Measurements from ENCODE around the gene CERS6.
"Not testable (repeated sequence)": the region's sequence is repeated elsewhere in the genome, so short reads cannot be mapped to it uniquely, and the experiment has no call there.

The CERS6 gene

DNA sequence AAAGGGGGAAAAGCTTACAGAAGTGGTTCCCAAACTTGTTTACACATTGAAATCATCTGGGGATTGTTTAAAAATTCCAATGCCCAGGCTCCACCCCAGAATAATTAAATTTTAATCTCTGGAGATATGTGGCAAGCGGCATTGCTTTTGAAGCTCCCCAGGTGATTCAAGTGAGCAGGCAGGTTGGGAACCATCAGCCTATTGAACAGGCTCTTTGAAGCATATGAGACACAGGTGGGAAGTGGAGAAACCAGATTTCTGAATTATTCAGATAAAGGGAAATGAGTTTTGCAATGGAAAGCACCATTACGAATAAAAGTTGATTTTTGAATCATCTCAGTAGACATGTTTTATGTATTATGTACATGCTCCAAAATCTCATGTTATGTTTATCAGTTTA lies 288.8 kb downstream of the CERS6 start:
- no peak for DNase-seq

DNA sequence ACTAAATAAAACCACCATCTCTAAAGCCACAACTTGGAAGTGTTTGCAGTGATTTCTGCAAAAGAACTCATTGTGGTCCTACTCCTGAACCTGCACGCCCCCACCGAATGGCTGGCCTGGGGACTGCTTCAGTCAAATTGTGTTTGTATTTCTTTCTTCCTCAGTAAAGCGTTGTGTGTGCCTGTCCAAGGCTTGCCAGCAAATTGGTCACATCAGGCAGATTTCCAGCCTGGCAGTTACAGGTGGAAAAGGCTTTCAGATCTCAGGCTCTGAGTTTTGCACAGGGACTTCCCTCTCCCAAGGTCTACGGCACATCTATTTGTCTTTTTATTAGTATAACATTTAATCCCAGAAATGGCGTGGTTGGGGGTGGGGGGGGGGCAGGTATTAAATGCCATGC lies 292.4 kb downstream of the CERS6 start:
- DNase-seq, result no peak

DNA sequence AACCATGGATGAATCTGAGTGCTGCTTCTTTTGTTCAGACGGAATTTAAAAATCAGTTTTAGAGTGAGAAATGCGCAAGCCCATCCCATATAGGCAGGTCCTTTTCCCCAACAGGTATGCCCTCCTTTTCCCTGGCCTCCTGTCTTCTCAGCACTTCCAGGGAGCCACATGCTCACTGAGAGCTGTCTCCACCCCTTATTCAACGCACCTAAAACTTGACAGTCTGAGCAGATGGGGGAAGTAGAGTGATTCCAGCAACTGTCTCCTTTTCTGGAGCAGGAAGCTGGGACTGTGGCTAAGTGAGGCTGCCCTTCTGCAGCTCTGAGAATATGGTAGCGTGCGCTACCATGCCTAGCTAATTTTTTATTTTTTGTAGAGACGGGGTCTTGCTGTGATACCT lies 293.2 kb downstream of the CERS6 start:
- DNase-seq, result no peak

DNA sequence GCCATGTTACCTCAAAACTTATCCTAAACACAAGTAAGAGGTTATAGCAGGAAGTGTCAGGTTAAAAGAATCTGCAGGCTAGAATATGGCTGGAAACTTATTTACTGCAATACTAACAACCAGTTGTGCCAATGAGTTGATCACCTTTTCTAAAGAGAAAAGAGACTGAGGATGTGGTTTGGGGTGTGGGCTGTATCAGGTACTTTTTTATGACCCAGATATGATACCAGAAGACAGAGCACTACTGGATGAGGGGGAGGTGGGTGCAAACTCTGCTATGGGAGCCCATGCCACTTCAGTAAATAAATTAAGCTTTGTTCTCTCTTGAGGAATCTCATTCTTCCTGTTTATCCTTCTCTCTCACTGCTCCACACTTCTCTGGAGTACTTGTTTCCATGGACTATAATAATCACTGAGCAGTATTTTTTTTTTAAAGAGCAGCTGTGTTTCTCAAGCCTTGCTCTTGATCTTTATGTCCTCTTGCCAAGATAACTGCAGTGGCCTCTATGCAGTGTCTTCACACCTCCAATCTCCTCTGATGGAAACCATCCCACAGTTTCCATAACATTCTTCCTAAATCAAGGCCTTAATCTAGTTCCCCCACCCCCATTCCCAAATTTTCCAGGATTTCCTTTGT lies 295.1 kb downstream of the CERS6 start:
- DNase-seq, result peak; percentile 62

DNA sequence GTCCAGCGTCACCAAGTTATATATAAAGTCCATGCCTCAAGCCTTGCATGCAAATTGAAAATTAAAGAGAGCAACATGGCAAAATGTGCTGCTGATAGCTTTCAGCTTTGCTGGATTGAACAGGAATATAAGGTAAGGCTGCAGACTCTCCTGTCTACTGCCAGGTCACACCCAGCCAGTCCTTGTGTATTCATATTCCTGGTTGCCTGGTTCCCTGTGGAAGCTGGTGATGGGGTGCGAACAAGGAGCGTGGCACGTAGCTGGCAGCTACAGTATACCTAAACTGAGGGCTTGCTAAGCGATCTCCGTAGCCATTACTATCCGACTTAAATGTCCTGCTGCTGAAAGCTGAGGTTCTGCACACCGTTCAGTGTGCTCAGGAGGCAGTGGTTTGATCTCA lies 296.3 kb downstream of the CERS6 start:
- no peak for DNase-seq

DNA sequence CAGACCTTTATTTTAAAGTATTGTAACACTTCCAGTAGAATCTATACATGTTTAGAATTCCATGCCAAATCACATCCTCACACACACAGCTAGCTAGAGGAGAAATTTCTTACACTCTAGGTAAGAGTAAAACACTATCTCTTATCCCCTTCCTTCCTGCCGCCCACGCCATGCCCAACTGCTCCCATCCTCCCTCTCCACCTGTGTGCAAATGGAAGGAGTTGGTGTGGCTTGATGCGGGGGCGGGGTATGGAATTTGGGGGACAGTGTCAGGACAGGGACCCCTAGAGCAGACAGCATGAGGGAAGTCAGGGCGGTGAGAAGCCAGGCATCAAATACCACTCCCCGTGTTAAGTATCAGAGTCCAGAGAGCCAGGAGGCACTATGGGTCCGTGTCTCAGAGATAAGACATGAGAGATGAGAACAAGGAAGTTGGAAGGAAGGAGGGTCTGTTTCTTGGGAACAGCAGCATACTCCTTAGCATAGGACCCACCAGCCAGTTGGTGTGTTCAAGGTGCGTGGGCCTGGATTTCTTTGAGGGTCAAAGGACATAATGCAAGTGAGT lies 297.8 kb downstream of the CERS6 start:
- DNase-seq, result no peak

DNA sequence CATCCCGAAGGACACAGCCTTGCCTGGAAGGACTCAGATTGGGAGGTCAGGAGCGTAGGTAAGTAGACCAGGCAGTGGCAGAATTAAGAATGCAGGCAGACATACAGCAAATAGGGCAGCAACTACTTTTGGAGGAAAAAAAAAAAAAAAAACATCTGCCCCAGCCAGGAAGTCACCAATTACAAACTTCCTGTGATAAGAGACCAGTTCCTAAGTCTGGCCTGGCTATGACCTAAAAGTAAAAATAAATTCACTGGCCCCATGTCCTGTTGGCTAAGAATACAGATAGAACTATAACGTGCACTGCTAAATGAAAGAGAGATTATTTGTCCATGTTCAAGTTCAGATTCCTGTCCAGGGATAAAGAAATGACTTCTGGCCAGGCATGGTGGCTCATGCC lies 301.2 kb downstream of the CERS6 start:
- DNase-seq, result no peak

DNA sequence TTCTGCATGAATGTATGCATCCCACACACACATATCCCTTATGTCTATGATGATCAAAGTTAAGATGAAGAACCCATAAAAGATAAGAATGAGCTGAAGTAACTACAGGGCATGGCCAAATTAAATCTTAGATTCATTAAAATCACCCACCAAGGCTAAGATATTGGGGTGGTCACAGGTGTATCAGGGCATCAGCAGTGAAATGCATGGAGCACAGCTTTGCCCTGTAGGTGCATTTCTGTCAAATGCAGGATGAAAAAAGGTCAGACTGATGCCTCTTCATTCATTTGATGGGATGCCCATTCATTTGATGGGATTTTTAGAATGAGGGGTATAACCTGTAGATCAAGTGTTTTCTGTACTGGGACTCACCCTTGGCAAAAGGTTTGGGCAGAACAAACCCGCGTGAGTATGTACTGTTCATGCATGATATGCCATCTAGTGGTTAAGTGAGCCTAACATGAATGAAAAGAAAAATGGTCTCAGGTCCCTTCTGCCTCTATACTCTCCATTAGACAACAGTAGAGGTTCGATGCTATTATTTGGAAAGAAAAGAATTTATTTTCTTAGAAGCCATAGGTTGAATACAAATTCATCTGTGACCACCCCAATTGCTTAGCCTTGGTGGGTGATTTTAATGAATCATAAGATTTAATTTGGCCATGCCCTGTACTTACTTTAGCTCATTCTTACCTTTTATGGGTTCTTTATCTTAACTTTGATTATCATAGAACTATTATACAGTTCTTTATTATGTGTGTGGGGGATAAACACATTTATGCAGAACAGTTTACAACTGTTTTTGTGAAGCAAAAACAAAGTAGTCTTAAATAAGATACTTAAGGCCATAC lies 303.1 kb downstream of the CERS6 start:
- peak; percentile 63 for DNase-seq

DNA sequence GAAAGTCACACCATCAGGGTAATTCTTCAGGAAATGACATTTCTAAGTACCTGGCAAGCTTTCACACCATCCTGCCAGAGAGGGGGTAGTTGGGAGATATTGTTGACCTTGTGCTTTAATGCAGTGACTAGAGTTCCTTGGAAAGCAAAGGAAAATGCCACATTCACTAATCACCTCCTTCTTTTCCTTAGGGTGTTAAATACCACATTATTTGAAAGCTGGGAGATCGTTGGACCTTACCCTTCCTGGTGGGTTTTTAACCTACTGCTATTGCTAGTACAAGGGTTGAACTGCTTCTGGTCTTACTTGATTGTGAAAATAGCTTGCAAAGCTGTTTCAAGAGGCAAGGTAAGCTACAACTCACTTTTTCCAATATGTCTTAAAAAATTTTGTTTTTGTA lies 309.3 kb downstream of the CERS6 start:
- DNase-seq, result no peak

DNA sequence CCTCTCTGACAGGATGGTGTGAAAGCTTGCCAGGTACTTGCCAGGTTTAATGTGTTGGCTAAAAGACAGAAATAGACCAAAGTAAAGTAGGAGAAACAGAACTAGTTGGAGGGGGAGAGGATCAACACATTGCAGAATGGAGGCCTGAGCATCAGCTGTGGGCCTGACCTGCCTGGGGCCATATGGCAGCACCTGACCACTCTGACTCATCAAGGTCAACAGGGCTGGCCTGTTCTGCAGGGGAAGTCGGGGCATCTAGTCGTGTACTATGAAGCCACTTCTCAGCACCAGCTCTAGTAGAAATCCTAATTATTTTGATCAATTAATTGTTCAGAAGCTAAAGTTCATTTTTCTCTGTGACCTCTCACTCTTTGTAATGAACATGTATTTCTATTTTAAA lies 310.5 kb downstream of the CERS6 start:
- no peak for DNase-seq

DNA sequence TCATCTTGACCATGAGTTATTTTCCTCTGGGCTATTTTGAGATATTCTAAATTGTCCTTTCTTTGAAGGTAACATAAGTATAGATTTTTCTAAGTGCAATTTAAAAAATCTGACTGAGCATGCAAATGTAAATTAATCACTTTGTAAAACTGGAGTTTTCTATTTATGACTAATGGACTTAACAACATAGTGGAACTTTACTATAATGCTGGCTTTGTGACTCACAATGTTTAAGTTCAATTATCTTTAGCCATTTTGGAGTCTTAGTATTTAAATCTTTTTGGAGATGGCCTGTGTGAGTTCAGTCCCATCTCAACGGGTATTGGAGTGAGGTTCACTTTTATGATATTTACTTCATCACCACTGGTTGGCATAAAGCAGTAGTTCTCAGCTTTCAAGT lies 311.2 kb downstream of the CERS6 start:
- no peak for DNase-seq

DNA sequence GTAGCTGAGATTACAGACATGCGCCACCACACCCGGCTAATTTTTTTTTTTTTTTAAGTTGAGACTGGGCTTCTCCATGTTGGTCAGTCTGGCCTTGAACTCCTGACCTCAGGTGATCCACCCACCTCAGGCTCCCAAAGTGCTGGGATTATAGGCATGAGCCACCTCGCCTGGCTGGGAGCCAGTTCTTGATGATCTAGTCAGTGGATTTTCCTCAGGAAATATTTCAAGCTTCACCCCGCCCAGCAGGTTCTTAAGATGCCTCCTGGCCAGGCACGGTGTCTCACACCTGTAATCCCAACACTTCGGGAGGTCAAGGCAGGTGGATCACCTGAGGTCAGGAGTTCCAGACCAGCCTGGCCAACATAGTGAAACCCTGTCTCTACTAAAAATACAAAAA lies 312.3 kb downstream of the CERS6 start:
- DNase-seq, result not testable (repeated sequence)

DNA sequence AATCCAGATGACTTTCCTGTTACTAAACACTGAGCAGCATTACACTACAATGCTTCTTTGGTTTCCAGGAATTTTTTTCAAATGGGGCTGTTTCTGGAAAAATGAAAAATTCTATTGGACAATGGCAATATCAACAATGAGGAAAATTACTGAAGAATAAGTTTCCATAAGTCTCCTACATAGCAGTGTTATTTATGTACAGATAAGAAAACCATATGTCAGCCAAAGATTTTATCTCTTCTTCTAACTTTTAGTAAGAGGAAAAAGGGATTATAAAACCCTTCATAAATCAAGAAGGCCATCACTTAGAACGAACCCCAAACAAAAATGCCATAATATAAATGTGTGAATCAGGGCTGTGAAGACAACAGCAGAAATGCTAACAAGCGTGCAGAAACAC lies 314.7 kb downstream of the CERS6 start:
- DNase-seq, result no peak

DNA sequence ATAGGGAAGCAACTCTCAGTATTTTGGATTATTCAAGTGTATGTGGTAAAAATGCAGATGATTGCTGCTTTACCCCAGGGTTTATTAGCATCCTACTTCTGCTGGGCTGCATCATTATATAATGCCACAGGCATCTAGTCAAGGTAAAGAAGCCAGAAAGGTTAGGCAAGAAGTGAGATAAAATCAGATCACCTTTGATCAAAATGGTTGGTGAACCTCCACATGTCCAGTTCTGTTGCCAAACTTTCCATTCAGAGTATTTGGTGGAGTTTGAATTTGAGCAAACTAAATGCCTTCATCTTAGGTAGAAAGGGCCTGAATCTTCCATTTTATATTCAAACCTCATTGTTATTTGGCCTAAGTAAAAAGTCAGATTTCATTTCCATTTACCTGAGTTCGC lies 316.6 kb downstream of the CERS6 start:
- no peak for DNase-seq

DNA sequence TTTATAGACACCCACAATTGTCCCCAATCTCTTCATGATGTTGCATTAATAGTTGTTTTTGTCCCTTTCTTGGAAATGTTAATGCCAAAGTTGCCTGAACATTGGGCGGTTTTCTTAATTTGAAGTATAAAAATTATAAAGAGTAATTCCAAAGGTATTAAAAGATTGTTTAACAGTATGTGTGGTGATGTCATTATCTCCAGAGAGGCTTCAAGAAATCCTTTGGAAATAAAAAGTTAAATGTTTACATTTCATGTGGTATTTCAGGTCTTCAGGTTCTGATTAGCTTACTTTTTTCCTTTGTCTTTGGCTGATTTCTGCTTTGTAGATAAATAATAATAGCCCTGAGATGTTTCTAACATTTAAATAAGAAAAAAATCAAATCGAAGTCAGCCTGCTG lies 317.1 kb downstream of the CERS6 start:
- no peak for DNase-seq

DNA sequence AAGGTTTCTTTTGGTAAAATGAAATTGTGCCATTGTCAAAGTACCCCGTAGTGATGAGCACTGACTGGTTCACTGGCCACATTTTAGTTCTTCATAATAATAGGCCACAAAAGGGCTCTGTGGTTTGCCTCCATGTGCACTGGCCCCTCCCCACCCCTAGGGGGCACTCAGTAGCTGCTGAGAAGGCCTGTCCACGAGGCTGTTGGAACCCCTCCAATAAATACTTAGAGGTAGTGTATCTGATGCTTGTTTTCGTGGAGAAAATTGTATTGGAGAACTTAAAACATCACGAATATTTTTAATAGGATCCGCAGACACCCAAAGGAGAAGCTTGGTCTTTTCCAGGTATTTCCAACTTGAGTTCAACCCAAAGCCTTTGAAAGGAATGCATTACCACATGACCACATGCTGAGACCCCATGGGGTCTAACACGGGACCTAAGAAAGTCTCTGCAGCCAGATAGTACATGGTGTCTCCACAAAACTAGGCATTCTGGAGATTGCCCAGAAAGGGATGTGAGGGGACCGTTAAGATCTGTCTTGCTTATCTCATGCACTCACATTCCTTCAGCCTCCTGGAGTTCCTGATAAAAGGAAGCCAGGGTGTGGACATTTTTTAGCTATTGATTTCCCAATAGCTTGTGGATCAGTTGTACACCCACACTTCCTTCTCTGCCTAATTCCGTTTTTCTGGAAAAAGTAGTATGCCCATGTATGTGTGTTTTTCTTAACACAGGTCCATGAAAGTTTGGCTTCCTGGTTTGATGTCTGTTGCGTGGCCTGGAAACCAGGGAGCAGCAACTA lies 317.8 kb downstream of the CERS6 start:
- peak; percentile 27 for DNase-seq

DNA sequence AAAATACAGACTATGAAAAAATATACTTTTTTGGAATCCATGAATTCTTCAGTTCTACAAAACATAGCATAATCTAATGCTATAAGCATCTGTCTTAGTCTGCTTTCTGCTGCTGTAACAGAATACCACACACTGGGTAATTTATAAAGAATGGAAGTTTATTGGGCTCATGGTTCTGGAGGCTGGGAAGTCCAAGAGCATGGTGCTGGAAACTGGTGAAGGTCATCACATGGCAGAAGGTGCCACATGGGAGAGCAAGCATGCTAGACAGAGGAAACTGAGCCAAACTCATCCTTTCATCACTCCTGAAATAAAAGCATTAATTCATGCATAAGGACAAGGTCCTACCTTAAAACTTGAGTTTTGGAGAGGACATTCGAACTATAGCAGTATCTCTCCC lies 319.8 kb downstream of the CERS6 start:
- no peak for DNase-seq

DNA sequence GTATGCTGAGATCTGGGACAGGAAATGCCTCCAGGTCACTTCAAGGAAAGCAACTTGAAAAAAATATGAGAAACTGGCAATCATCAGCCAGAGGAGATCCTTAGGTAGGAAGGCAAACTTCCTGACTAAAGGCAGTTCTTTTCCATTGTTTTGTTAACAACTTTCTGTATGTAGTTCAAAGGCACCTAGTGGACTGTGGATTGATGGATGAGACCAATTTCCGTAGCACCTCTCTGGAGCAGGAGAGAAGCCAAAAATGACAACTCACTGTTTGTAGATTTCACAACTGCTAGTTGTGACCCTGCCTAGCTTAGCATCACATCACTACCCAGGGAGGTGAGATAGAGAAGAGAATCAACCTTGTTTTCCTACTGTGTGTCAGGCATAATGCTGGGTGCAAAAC lies 324.6 kb downstream of the CERS6 start:
- no peak for DNase-seq

DNA sequence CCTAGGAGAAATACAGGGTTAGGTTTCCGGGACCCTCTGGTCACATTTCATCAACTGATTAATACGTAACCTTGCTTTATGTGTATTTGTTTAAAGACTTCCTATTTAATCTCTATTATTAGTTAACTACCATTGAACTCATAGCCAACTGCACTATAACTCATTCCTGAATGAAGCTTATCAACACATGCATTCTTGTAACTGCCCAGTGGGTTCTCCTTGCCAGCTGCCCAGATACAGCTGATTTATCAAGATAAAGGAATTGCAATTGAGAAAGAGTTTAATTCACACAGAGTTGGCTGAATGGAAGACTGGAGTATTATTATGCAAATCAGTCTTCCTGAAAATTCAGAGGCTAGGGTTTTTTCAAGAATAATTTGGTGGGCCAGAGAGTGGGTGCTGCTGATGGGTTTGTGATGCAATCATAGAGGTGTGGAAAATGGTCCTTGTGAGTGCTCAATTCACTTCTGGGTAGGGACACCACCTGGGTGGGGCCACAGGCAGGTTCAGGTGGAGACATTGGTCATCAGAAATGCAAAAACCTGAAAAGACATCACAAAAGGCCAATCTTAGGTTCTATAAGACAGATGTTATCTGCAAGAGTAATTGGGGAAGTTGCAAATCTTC lies 325.2 kb downstream of the CERS6 start:
- no peak for DNase-seq

DNA sequence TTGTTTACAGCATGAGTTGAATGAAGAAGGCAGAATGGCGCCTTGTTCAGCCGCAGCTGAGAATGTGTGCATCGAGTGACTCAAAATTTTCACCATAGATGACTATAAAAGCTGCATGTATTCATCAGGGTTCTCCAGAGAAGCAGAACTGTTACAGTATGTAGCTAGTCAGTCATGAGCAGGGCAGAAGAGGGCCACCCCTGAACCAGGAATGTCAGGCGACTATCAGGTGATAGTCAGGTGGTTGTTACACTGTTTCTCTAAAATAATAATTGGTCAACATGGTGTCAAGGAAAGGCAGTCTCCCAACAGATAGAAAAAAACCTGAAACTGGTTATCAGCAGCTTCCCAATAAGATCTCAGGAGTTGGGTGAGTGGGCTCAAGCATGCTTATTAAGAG lies 326.2 kb downstream of the CERS6 start:
- DNase-seq, result no peak

DNA sequence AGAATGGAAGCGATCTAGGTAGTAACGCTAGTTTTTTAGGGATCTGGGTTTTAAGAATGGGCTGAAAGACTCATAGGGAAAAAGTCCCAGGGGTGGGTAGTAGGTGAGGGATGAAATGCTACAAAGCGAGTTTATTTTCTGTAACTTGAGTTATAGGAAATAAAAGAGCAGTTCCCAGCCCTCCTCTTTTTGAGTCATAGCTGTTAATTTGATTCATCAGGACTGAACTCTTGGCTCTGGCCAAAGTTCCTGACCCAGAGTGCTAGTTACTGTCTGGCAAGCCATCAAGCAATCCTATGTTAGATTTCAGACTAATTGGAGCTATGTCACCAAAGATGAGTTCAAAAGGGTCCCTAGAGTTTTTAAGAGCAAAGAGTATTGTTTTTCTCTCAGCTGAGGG lies 328.9 kb downstream of the CERS6 start:
- no peak for DNase-seq

DNA sequence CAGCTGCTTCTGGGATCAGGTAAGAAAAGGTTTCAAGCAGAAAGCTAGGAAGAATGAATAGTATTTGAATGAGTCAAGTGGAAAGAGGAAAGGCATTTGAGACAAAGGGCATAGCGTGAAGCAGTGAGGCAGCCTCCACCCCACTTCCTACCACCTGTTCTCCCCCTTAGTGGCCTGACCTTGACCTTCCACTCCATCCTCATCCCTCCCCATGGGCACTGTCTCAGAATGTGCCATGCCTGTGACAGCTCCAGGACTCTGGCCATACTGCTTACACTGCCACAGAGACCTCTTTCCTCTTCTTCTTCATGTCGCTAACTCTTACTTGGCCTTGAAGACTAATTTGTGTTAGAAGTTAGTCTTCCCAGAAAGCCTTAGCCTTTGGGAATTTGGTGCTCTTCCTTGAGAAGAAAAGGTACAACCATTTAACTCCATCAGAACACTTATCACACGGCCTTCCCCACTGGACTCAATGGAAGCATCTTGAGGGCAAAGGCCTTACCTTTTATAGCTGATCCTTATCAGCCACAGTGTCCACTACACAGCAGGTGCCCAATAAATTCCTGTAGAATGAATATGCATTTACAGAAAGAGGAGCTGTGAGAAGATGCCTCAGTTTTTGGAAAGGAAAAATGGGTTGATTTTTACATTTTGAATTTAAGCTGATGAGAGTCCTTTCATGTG lies 331.2 kb downstream of the CERS6 start:
- DNase-seq, result no peak

Measured in CD4-positive, alpha-beta T cell treated with Interleukin-12 subunit alpha and Interleukin-12 subunit beta, for 1 hour (primary cell).